ENCODE measurements around the gene GRIP1.

Gene GRIP1

GRCh38 chr12:66345212-66345611, 333.7 kb downstream of the GRIP1 start:
- H3K36me3 ChIP-seq (replicated peaks): no peaks in the 10 kb centered on the region

GRCh38 chr12:66341126-66341525, 337.8 kb downstream of the GRIP1 start:
- TF ChIP-seq CTCF (IDR thresholded peaks at IDR 0.05; ENCODE audit: low read depth, low read length, missing control alignments): no peak
- in situ Hi-C loops (cut with HindIII; ENCODE audit: low pct_ligation_motif_present, low sequenced_read_pairs): no loop called here
- no peaks in the 10 kb centered on the region for H3K36me3 ChIP-seq (replicated peaks)
- no peak for DNase-seq
- H3K27me3 ChIP-seq (replicated peaks): no peaks in the 10 kb centered on the region
- no peak overlapping the region for H3K27ac ChIP-seq
- no peak overlapping the region for H3K4me3 ChIP-seq (ENCODE audit: low read depth, low read length)

More at GRCh38 chr12:66345212-66345611, 333.7 kb downstream of the GRIP1 start:
- H3K27ac ChIP-seq: no peak overlapping the region
- in situ Hi-C loops (cut with HindIII; ENCODE audit: low pct_ligation_motif_present, low sequenced_read_pairs): no loop called here
- no peak for DNase-seq
- H3K4me3 ChIP-seq (ENCODE audit: low read depth, low read length): no peak overlapping the region
- H3K27me3 ChIP-seq (replicated peaks): no peaks in the 10 kb centered on the region
- no peak for TF ChIP-seq CTCF (IDR thresholded peaks at IDR 0.05; ENCODE audit: low read depth, low read length, missing control alignments)

- Histone ChIP-seq H3K36me3 (replicated peaks) (no peaks in the 10 kb centered on the region), H3K27me3 (replicated peaks) (no peaks in the 10 kb centered on the region), H3K4me3 (ENCODE audit: low read depth, low read length) (no peak overlapping the region), H3K27ac (no peak overlapping the region)
- in situ Hi-C loops (cut with HindIII; ENCODE audit: low pct_ligation_motif_present, low sequenced_read_pairs): no loop called here
- DNase-seq: no peak
- TF ChIP-seq CTCF (IDR thresholded peaks at IDR 0.05; ENCODE audit: low read depth, low read length, missing control alignments): no peak
These were observed 338.7 kb downstream of the GRIP1 start for GRCh38 chr12:66340131-66340530.

GRCh38 chr12:66337381-66338010, 341.4 kb downstream of the GRIP1 start:
- H3K27ac ChIP-seq: no peak overlapping the region
- no peak for DNase-seq
- no peaks in the 10 kb centered on the region for H3K36me3 ChIP-seq (replicated peaks)
- in situ Hi-C loops (cut with HindIII; ENCODE audit: low pct_ligation_motif_present, low sequenced_read_pairs): no loop called here
- H3K27me3 ChIP-seq (replicated peaks): no peaks in the 10 kb centered on the region
- TF ChIP-seq CTCF (IDR thresholded peaks at IDR 0.05; ENCODE audit: low read depth, low read length, missing control alignments): no peak
- H3K4me3 ChIP-seq (ENCODE audit: low read depth, low read length): no peak overlapping the region

- in situ Hi-C loops (cut with HindIII; ENCODE audit: low pct_ligation_motif_present, low sequenced_read_pairs): no loop called here
- no peaks in the 10 kb centered on the region for H3K27me3 ChIP-seq (replicated peaks)
- H3K4me3 ChIP-seq (ENCODE audit: low read depth, low read length): no peak overlapping the region
- no peak for DNase-seq
- TF ChIP-seq CTCF (IDR thresholded peaks at IDR 0.05; ENCODE audit: low read depth, low read length, missing control alignments): no peak
- no peak overlapping the region for H3K27ac ChIP-seq
- H3K36me3 ChIP-seq (replicated peaks): no peaks in the 10 kb centered on the region
These were observed 343.1 kb downstream of the GRIP1 start for GRCh38 chr12:66335746-66336145.

GRCh38 chr12:66331814-66332213, 347.1 kb downstream of the GRIP1 start:
- Histone ChIP-seq H3K27me3 (replicated peaks) (no peaks in the 10 kb centered on the region), H3K27ac (no peak overlapping the region), H3K4me3 (ENCODE audit: low read depth, low read length) (no peak overlapping the region), H3K36me3 (replicated peaks) (no peaks in the 10 kb centered on the region)
- no peak for TF ChIP-seq CTCF (IDR thresholded peaks at IDR 0.05; ENCODE audit: low read depth, low read length, missing control alignments)
- DNase-seq: no peak
- in situ Hi-C loops (cut with HindIII; ENCODE audit: low pct_ligation_motif_present, low sequenced_read_pairs): no loop called here
